Mesodermal cell (in vitro differentiated cells): ENCODE results near the gene CACNG7.
"Not testable (repeated sequence)": the region's sequence is repeated elsewhere in the genome, so short reads cannot be mapped to it uniquely, and the experiment has no call there.

Source experiments
- H3K27ac ChIP-seq: 2 replicates; pipeline ENCODE4 v1.7.0; 2013; ENCODE audit warnings: mild to moderate bottlenecking, low read depth, low read length, moderate library complexity; ENCODE audit not compliant: severe bottlenecking
- H3K36me3 ChIP-seq: 2 replicates; pipeline ENCODE4 v1.7.1; 2013; ENCODE audit warnings: mild to moderate bottlenecking, low read length, moderate library complexity; ENCODE audit not compliant: control insufficient read depth, insufficient read depth
- H3K4me1 ChIP-seq: one replicate; pipeline ENCODE4 v1.7.1; 2013; ENCODE audit warnings: mild to moderate bottlenecking, low read length; ENCODE audit not compliant: insufficient read depth, control insufficient read depth, poor library complexity, severe bottlenecking
- H3K4me3 ChIP-seq: 2 replicates; pipeline ENCODE4 v1.7.0; 2013; ENCODE audit warnings: low read length, control low read depth, mild to moderate bottlenecking; ENCODE audit not compliant: insufficient read depth, poor library complexity, severe bottlenecking; ENCODE audit errors: extremely low read depth
- H3K9me3 ChIP-seq: 2 replicates; pipeline ENCODE4 v1.7.1; 2013; ENCODE audit warnings: mild to moderate bottlenecking, low read length, moderate library complexity; ENCODE audit not compliant: control insufficient read depth
- WGBS, 2 experiments: methylation state at CpG; one replicate each; pipeline ENCODE4 v1.1.5; 2013; ENCODE audit warnings: missing lambda C conversion rate in 2 of 2; ENCODE audit not compliant: insufficient coverage in 2 of 2; 5-methylcytosine and 5-hydroxymethylcytosine counted together

The CACNG7 gene

GRCh38 chr19:53942001-53942786 is 33.1 kb downstream of the CACNG7 start:
- WGBS, 2 experiments, result 49 to 50% methylated on average over 51 to 52 of the region's 55 CpGs
- H3K36me3 ChIP-seq, result peaks cover 10% of the 10 kb centered on the region
- no peaks in the 10 kb centered on the region for H3K9me3 ChIP-seq
- H3K27ac ChIP-seq, result no peak overlapping the region
- no peaks in the 10 kb centered on the region for H3K4me1 ChIP-seq
- no peak overlapping the region for H3K4me3 ChIP-seq

GRCh38 chr19:53944416-53944815 is 35.3 kb downstream of the CACNG7 start:
- peaks cover 4% of the 10 kb centered on the region for H3K36me3 ChIP-seq
- H3K27ac ChIP-seq, result no peak overlapping the region
- H3K9me3 ChIP-seq, result no peaks in the 10 kb centered on the region
- H3K4me3 ChIP-seq, result no peak overlapping the region
- no peaks in the 10 kb centered on the region for H3K4me1 ChIP-seq
- WGBS, 2 experiments, result 93 to 97% methylated on average over 3 to 4 of the region's 4 CpGs

DNA sequence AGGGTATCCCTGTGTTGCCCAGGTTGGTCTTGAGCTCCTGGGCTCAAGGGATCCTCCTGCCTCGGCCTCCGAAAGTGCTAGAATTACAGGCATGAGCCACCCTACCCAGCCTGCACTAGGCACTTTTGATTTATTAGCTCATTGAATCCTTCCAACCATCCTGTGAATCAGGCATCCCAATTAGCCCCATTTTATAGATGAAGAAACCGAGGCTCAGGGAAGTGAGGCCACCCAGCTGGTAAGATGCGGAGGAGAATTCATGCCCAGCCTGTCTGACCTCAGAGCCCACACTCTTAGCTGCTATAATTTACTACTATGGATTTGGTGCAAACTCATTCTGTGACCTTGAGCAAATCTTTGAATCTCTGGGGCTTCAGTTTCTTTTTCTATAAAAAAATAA is 35.9 kb downstream of the CACNG7 start:
- 80 to 96% methylated on average over 4 of the region's 4 CpGs for WGBS, 2 experiments
- H3K9me3 ChIP-seq, result no peaks in the 10 kb centered on the region
- H3K27ac ChIP-seq, result no peak overlapping the region
- no peaks in the 10 kb centered on the region for H3K4me1 ChIP-seq
- no peak overlapping the region for H3K4me3 ChIP-seq
- peaks cover 4% of the 10 kb centered on the region for H3K36me3 ChIP-seq

GRCh38 chr19:53945441-53945840 is 36.4 kb downstream of the CACNG7 start:
- H3K27ac ChIP-seq, result no peak overlapping the region
- no peak overlapping the region for H3K4me3 ChIP-seq
- peaks cover 4% of the 10 kb centered on the region for H3K36me3 ChIP-seq
- no peaks in the 10 kb centered on the region for H3K4me1 ChIP-seq
- no peaks in the 10 kb centered on the region for H3K9me3 ChIP-seq
- WGBS, 2 experiments, result 19 to 29% methylated on average over 3 to 6 of the region's 9 CpGs

- Histone ChIP-seq H3K4me3 (no peak overlapping the region), H3K27ac (no peak overlapping the region), H3K36me3 (peaks cover 4% of the 10 kb centered on the region), H3K4me1 (no peaks in the 10 kb centered on the region), H3K9me3 (no peaks in the 10 kb centered on the region)
- WGBS, 2 experiments, result 100% methylated on average over 1 of the region's 2 CpGs; no CpG with 5 or more reads in 1 of the 2 experiments
These were observed 36.9 kb downstream of the CACNG7 start for GRCh38 chr19:53945998-53946397.

GRCh38 chr19:53947624-53948023 is 38.5 kb downstream of the CACNG7 start:
- 74 to 86% methylated on average over 4 of the region's 5 CpGs for WGBS, 2 experiments
- no peaks in the 10 kb centered on the region for H3K4me1 ChIP-seq
- H3K36me3 ChIP-seq, result no peaks in the 10 kb centered on the region
- H3K27ac ChIP-seq, result no peak overlapping the region
- no peak overlapping the region for H3K4me3 ChIP-seq
- H3K9me3 ChIP-seq, result no peaks in the 10 kb centered on the region

- H3K9me3 ChIP-seq, H3K4me3 ChIP-seq, H3K36me3 ChIP-seq, H3K4me1 ChIP-seq, H3K27ac ChIP-seq: not testable (repeated sequence)
- 92 to 100% methylated on average over 2 of the region's 5 CpGs for WGBS, 2 experiments
These were observed 39.5 kb downstream of the CACNG7 start for GRCh38 chr19:53948611-53949010.

DNA sequence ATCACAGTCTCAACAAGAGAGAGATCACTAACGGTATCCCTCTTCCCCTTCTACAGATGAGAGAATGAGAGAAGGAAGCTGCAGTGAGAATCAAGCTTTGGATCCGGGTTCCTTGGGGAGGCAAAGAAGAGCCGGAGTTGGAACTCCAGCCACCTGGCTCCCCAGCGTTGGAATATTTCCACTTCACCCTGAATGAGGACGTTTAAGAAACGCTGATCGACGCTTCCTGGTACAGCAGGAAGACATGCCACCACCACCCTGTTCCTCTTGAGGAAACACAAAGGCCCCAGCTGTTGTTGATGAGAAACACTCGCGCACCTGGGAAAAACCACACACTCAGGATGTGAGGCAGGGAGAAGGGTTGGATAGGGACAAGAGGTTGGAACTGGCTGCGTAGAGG is 42.4 kb downstream of the CACNG7 start:
- Histone ChIP-seq H3K27ac (no peak overlapping the region), H3K9me3 (no peaks in the 10 kb centered on the region), H3K4me1 (no peaks in the 10 kb centered on the region), H3K36me3 (no peaks in the 10 kb centered on the region), H3K4me3 (no peak overlapping the region)
- 69 to 89% methylated on average over 2 to 7 of the region's 11 CpGs for WGBS, 2 experiments

DNA sequence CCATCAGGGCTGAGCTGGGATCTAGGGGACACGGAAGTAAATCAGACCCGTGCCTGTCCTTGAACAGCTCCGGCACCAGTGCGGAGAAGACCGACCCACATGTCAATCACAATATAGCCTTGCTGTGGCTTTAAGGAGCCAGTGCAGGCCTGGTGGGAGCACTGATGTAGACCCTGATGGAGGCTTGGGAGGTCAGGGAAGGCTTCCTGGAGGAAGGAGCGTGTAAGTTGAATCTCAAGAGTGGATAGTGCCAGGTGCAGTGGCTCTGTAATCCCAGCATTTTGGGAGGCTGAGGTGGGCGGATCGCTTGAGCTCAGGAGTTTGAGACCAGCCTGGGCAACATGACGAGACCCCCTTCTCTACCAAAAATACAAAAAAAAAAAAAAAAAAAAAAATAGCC is 42.9 kb downstream of the CACNG7 start:
- H3K4me3 ChIP-seq, result no peak overlapping the region
- H3K4me1 ChIP-seq, result no peaks in the 10 kb centered on the region
- WGBS, 2 experiments, result 93 to 100% methylated on average over 3 to 6 of the region's 9 CpGs
- no peaks in the 10 kb centered on the region for H3K36me3 ChIP-seq
- no peaks in the 10 kb centered on the region for H3K9me3 ChIP-seq
- H3K27ac ChIP-seq, result no peak overlapping the region

DNA sequence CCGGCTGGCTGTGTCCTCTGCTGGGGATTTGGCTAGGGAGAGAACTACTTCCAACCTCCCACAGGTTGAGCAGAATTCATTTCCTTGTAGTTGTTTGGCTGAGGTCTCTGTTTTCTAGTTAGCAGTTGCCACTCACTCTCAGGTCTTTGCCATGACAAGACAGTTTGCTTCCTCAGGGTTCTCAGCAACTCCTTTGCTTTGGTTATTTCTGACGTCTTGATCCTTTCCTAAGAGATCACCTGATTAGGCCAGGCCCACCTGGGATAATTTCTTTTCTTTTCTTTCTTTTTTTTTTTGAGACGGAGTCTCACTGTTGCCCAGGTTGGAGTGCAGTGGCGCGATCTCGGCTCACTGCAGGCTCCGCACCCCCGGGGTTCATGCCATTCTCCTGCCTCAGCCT is 44.3 kb downstream of the CACNG7 start:
- H3K27ac ChIP-seq, result no peak overlapping the region
- no peaks in the 10 kb centered on the region for H3K36me3 ChIP-seq
- H3K4me1 ChIP-seq, result peaks cover 5% of the 10 kb centered on the region
- H3K9me3 ChIP-seq, result no peaks in the 10 kb centered on the region
- H3K4me3 ChIP-seq, result no peak overlapping the region
- WGBS, 2 experiments, result 66 to 95% methylated on average over 2 to 6 of the region's 8 CpGs

DNA sequence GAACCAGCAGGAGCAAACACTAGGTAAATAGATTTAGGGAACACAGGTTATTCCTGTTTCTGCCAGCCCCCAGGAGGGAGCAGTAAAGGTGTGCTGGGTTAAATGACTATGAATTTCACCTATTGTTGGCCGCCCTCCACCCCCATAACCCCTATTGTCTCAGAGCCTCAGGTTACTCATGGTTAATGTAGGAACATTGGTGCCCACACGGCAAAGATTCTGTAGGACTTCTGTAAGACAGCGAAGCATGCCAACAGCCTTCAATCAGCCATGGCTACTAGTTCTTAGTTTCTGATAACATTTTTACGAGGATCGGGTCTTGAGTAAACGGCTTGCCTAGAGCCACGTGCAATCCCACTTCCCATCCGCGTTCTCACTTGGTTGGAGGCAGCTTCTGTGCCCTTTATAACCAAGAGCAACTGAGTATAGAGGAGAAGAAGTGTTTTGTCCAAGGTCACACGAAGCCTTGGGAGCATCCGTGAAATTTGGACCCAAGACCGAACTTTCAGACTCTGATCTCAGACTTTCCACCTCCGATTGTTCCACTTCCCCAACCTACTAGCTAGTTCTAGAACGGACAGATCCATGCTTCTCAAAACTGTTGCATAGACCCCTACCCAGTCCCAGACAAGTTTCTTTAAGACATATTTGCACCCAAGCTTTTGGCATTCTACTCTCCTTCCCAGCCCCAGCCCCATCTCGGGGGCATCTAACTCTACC is 48.5 kb downstream of the CACNG7 start:
- peaks cover 17% of the 10 kb centered on the region for H3K4me1 ChIP-seq
- no peaks in the 10 kb centered on the region for H3K36me3 ChIP-seq
- H3K27ac ChIP-seq, result no peak overlapping the region
- H3K9me3 ChIP-seq, result no peaks in the 10 kb centered on the region
- H3K4me3 ChIP-seq, result no peak overlapping the region
- WGBS, 2 experiments, result 31 to 43% methylated on average over 12 to 13 of the region's 15 CpGs
